HTERT RPE-1 (cell line): ENCODE measurements around the gene MAGEB10.
"Not testable (repeated sequence)": the region's sequence is repeated elsewhere in the genome, so short reads cannot be mapped to it uniquely, and the experiment has no call there.

ENCODE experiments used
- in situ Hi-C: fragments of 300-500 bp; cut with MboI; formaldehyde crosslinking; loops from 4 replicates; pipeline ENCODE4 v1.14.3; 2020; ENCODE audit warnings: low sequenced_read_pairs

The MAGEB10 gene, protein sequence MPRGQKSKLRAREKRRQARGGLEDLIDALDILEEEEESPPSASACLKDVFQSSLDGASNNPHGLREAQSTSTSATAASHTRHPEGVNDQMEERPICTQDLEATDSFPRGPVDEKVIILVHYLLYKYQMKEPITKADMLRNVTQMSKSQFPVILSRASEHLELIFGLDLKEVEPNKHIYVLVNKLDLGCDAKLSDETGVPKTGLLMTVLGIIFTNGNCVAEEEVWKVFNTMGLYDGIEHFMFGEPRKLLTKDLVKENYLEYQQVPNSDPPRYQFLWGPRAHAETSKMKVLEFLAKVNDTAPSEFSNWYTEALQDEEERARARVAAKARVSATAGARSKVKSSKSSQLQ

DNA sequence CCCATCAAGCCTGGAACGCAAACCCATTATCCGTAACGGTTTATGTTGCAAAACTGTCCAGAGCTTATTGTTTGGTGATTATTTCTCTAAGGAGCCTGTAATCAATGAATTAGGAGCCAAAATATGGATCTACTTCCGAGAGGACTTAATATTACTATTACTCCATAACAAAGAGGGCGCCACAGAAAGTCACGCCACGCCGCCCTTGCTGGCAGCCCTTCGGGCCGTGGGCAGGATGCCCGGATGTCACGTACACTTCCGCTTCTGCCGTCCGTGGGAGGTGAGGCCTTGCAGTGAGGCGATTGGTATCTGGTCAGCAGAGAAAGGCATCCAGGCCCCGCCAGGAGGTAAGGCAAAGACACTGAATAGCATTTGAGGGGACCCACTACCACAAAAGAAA, at the start of gene MAGEB10:
TSS of gene MAGEB10 (plus strand) at position 301 of the 400 bp plus-strand sequence. CDS start 13,317 bp downstream, outside the sequence.
- in situ Hi-C loops, result no loop called here

- in situ Hi-C loops, result no loop called here
These were observed 42.1 kb upstream of the MAGEB10 start for GRCh38 chrX:27765718-27766117.

DNA sequence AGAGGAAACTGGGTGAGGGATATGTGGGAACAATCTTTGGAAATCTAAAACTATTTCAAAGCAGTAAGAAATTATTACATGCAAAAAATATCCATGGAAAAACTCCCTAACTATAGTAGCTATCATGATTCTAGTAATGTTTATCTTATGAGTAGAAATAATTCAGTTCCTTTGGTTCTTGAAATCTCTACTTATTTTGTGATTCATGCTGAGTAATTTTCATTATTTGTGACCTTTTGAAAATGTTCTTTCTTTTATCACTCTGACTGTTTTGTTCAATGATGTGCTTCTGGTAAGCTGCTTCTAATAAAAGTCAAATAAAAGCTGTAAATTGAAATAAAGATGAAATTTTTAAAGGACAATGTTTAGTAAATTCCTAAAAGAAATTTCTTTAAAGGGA, 40.4 kb upstream of the MAGEB10 start:
- in situ Hi-C loops, result no loop called here

GRCh38 chrX:27775984-27776383, 31.8 kb upstream of the MAGEB10 start:
- in situ Hi-C loops, result no loop called here

DNA sequence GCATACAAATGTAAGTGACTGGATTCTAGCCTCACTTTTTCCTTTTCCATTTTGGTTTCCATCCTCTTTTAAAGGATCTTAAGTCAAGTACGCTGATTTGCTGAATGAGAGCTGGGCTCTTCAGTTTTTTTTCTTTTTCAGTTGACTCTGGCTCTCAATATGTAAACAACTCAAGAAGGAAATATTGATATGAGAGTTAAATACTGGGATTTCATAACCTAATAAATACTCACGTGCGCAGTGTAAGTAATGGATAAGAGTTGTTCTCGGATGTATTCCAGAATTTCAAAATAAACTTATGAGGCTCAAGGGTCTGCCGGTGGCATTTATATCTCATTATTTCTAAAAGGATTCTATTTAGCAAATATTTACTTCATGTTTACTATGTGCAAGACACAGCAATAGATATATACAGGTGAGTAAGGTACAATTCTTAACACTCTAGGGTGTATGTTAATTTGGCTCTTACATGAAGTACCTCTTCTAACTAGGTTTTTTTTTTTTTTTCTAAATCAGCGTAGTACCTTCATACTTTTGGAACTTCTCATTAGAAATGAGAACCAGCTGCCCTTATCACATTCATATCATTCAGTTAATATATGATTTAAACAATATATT, 11.0 kb upstream of the MAGEB10 start:
- in situ Hi-C loops, result no loop called here

GRCh38 chrX:27797575-27797974, 10.2 kb upstream of the MAGEB10 start:
- in situ Hi-C loops, result no loop called here

- in situ Hi-C loops, result no loop called here
These were observed 436 bp downstream of the MAGEB10 start for GRCh38 chrX:27808226-27808625.

DNA sequence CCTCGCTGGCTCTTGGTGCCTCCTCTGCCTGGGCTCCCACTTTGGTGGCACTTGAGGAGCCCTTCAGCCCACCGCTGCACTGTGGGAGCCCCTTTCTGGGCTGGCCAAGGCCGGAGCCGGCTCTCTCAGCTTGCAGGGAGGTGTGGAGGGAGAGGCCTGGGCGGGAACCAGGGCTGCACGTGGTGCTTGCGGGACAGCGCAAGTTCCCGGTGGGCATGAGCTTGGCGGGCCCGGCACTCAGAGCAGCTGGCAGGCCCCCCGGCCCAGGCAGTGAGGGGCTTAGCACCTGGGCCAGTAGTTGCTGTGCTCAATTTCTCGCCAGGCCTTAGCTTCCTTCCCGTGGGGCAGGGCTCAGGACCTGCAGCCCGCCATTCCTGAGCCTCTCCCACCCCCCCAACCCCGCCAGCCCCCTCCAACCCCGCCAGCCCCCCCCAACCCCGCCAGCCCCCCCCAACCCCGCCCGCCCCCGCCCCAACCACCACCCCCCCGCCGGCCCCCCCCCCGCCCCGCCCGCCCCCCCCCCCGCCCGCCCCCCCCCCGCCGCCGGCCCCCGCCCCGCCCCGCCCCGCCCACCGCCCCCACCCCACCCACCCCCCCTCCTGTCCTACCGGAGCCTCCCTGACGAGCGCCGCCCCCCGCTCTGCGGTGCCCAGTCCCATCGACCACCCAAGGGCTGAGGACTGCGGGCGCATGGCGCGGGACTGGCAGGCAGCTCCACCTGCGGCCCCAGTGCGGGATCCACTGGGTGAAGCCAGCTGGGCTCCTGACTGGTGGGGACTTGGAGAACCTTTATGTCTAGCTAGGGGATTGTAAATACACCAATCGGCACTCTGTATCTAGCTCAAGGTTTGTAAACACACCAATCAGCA, 1.4 kb downstream of the MAGEB10 start:
- in situ Hi-C loops, result not testable (repeated sequence)

DNA sequence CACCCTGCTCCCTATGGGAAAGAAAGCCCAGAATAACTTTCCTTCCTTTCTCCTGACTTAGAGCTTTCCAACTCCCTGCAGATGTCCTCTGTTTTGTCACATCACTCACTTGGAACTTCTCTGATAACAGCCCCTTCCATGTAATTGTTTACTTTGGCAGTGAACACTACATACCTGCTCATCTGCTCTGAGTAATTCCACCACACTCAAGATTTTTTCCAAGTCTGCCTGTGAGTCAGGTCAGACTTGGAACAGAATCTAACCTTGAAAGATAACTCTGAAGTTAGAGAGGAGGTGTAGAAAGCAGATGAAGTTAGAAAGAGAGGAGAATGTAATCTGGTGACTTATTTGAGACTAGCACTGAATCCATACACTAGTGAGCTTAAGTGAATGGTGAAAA, 7.4 kb downstream of the MAGEB10 start:
- in situ Hi-C loops, result no loop called here

DNA sequence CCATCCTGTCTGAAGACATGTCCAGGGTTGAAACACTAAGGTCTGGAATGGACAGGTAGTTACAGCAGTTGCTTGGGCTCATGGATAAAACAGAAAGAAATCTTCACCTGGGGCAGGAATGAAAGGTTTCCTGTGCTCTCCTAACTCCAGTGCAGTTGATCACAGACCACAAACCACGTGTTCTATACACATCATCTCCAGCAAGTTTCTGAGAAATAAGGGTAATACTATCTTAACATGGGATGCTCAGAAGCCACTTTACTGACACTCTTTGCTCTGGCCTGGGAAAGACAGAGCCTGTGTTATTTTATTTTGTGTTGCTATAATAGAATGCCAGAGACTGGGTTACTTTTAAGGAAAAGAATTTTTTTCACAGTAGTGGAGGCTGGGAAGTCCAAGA, 16.0 kb downstream of the MAGEB10 start:
- in situ Hi-C loops, result no loop called here

GRCh38 chrX:27838185-27838584, 30.4 kb downstream of the MAGEB10 start:
- in situ Hi-C loops, result no loop called here

DNA sequence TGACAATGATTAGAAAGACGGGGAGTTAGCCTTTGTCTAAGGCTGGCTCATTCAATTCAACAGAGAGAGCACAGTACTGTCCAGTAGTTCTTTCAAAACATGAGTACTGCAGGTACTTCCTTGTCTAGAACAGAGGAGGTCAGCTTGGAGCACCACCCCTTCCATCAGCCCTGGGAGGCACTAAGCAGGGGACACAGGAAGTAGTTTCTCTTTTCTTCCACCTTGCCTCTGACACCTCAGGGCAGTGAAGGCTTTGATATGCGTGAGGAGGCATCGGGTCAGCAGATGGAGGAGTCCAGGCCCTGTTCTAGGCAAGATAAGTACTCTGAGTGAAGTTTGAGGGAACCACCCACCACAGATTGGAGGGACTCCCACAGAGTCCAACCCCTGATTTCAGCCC, 33.1 kb downstream of the MAGEB10 start:
- in situ Hi-C loops, result no loop called here

DNA sequence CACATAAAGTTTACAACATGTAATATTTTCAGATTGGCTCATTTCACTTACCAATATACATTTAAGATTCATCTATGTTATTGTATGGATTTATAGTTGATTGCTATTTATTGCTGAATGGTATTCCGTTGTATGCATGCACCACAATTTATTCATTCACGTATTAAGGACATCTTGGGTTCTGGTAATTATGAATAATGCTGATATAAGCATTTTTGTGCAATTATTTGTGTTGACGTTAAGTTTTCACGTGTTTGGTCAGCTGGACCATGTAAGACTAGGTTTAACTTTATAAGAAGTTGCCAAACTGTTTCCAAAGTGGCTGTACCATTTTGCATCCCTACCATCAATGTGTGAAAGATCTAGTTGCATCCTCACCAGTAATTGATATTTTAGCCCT, 35.1 kb downstream of the MAGEB10 start:
- in situ Hi-C loops, result no loop called here

DNA sequence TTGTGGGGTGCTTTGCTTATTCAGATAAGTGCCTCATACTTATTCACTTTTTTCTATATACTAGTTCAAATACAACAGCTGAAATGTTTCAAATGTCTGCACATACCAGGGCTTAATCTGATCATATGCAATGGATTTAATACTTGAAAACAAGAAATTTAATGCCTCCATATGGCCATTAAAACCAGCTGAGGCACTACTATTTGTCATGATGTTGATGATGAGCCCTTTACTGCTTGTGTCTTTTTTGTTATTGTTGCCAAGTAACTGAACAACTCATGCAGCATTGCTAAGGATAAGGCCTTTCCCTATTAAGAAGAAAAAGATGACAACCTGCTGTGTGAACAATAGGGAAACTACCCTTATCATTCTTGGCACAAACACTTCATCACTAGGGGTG, 52.5 kb downstream of the MAGEB10 start:
- in situ Hi-C loops, result no loop called here

DNA sequence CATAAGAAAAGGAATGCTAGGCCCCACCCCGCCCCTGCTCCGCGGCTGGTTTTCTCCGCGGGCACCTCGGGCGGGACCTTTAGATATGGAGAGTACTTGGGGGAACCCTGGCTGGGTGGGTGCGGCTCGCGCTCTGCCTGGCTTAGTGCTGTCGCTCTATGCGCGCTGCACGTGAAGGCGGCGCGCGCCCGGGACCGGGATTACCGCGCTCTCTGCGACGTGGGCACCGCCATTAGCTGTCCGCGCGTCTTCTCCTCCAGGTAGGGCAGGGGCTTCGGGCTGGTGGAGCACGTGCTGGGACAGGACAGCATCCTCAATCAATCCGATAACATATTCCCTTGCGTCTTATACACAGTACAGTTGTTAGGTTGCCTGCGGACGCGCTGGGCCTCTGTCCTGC, 56.0 kb downstream of the MAGEB10 start:
- in situ Hi-C loops, result no loop called here
